HG03521 (cell line): ENCODE results near the gene NINJ2.

Source experiments
- ATAC-seq: cut with Tn5 transposase; IDR thresholded peaks from one replicate; pipeline ENCODE4 v1.9.1; 2021; ENCODE audit warnings: mild to moderate bottlenecking, moderate library complexity; ENCODE audit not compliant: unreplicated experiment

NINJ2 gene

GRCh38 chr12:617304-617915 lies 45.8 kb downstream of the NINJ2 start:
- ATAC-seq = no peak

GRCh38 chr12:615620-616019 lies 47.6 kb downstream of the NINJ2 start:
- no peak for ATAC-seq

GRCh38 chr12:614411-614970 lies 48.8 kb downstream of the NINJ2 start:
- no peak for ATAC-seq

GRCh38 chr12:613996-614395 lies 49.2 kb downstream of the NINJ2 start:
- ATAC-seq = no peak

GRCh38 chr12:612886-613285 lies 50.4 kb downstream of the NINJ2 start:
- ATAC-seq = no peak

- ATAC-seq = no peak
These were observed 51.0 kb downstream of the NINJ2 start for GRCh38 chr12:612293-612692.

GRCh38 chr12:611721-612120 lies 51.5 kb downstream of the NINJ2 start:
- ATAC-seq = no peak

- ATAC-seq = no peak
These were observed 54.3 kb downstream of the NINJ2 start for GRCh38 chr12:608921-609320.

- no peak for ATAC-seq
These were observed 54.8 kb downstream of the NINJ2 start for GRCh38 chr12:608413-608812.

GRCh38 chr12:607541-608001 lies 55.7 kb downstream of the NINJ2 start:
- no peak for ATAC-seq

GRCh38 chr12:604956-605355 lies 58.3 kb downstream of the NINJ2 start:
- ATAC-seq = no peak

GRCh38 chr12:602700-603068 lies 60.6 kb downstream of the NINJ2 start:
- ATAC-seq = no peak

- ATAC-seq = no peak
These were observed 61.1 kb downstream of the NINJ2 start for GRCh38 chr12:601976-602699.

GRCh38 chr12:599756-600155 lies 63.5 kb downstream of the NINJ2 start:
- no peak for ATAC-seq

GRCh38 chr12:597926-598568 lies 65.2 kb downstream of the NINJ2 start:
- ATAC-seq = no peak

GRCh38 chr12:593396-594270 lies 69.6 kb downstream of the NINJ2 start:
- no peak for ATAC-seq

GRCh38 chr12:592024-592505 lies 71.2 kb downstream of the NINJ2 start:
- ATAC-seq = no peak

- no peak for ATAC-seq
These were observed 71.8 kb downstream of the NINJ2 start for GRCh38 chr12:591167-592023.

GRCh38 chr12:590206-590750 lies 73.0 kb downstream of the NINJ2 start:
- no peak for ATAC-seq

- no peak for ATAC-seq
These were observed 74.6 kb downstream of the NINJ2 start for GRCh38 chr12:588646-589045.
